ENCODE results near the gene CCDC24. TPM values are rescaled to one million over a fixed set of nuclear protein-coding genes. Genes with fewer than 3 reads are reported as not detected.

Gene CCDC24
- total and polyA plus RNA-seq, 7 experiments from 2014 or later: 0.40 to 2.9 (median 1.6) TPM; not detected in 1

GRCh38 chr1:44002606-44003157 lies 11.3 kb downstream of the CCDC24 start:
- no peak for DNase-seq
- ATAC-seq: no peak
- Histone ChIP-seq H3K4me1 (ENCODE audit: control insufficient read depth in 2 of 2, insufficient read depth in 2 of 2, low read length in 2 of 2) (no peaks in the 10 kb centered on the region), H3K27me3 (ENCODE audit: control insufficient read depth in 2 of 2, insufficient read depth in 2 of 2, low read length in 2 of 2) (peaks cover 0 to 2% of the 10 kb centered on the region in 2 donors), H3K27ac (ENCODE audit: low read depth, low read length) (no peak overlapping the region), H3K9me3 (ENCODE audit: control insufficient read depth in 2 of 3, low read length in 3 of 3) (no peaks in the 10 kb centered on the region), H3K4me3 (ENCODE audit: low read length) (no peak overlapping the region), H3K36me3 (ENCODE audit: control insufficient read depth in 2 of 3, insufficient read depth in 3 of 3, low read length in 3 of 3) (no peaks in the 10 kb centered on the region)
- Mint-ChIP-seq H3K4me1 (peaks cover 0 to 4% (median 0%) of the 10 kb centered on the region in 7 donors), H3K4me3 (no peak overlapping the region), H3K27me3 (peaks cover 0 to 4% (median 0%) of the 10 kb centered on the region in 5 donors), H3K36me3 (no peaks in the 10 kb centered on the region), H3K9me3 (no peaks in the 10 kb centered on the region), H3K27ac (no peak overlapping the region)
- ChIA-PET POLR2A (no interaction called here), CTCF (interaction anchor here (1.3 kb wide), 1 partner anchor 31 kb away, joined by 4 read pairs; no protein-coding TSS in a partner anchor)
- intact Hi-C loops (cut with micrococcal nuclease): no loop called here

- Mint-ChIP-seq H3K9me3 (no peaks in the 10 kb centered on the region), H3K27ac (peak overlapping the region in 1 of 9 donors; percentile 25), H3K4me3 (no peak overlapping the region), H3K27me3 (no peaks in the 10 kb centered on the region), H3K36me3 (no peaks in the 10 kb centered on the region), H3K4me1 (peaks cover 0 to 13% (median 8%) of the 10 kb centered on the region in 7 donors)
- H3K36me3 ChIP-seq (ENCODE audit: control insufficient read depth in 2 of 3, insufficient read depth in 3 of 3, low read length in 3 of 3): no peaks in the 10 kb centered on the region
- no peaks in the 10 kb centered on the region for H3K4me1 ChIP-seq (ENCODE audit: control insufficient read depth in 2 of 2, insufficient read depth in 2 of 2, low read length in 2 of 2)
- no peaks in the 10 kb centered on the region for H3K9me3 ChIP-seq (ENCODE audit: control insufficient read depth in 2 of 3, low read length in 3 of 3)
- intact Hi-C loops (cut with micrococcal nuclease): no loop called here
- H3K4me3 ChIP-seq (ENCODE audit: low read length): no peak overlapping the region
- ChIA-PET POLR2A (no interaction called here), CTCF (no interaction called here)
- no peak for DNase-seq
- no peaks in the 10 kb centered on the region for H3K27me3 ChIP-seq (ENCODE audit: control insufficient read depth in 2 of 2, insufficient read depth in 2 of 2, low read length in 2 of 2)
- H3K27ac ChIP-seq (ENCODE audit: low read depth, low read length): no peak overlapping the region
- ATAC-seq: no peak
Measured at GRCh38 chr1:44008259-44008658, 16.9 kb downstream of the CCDC24 start.

GRCh38 chr1:44010935-44011471 lies 19.6 kb downstream of the CCDC24 start:
- no peak overlapping the region for H3K4me3 Mint-ChIP-seq
- Histone ChIP-seq H3K4me3 (ENCODE audit: low read length) (no peak overlapping the region), H3K27ac (ENCODE audit: low read depth, low read length) (no peak overlapping the region), H3K27me3 (ENCODE audit: control insufficient read depth in 2 of 2, insufficient read depth in 2 of 2, low read length in 2 of 2) (no peaks in the 10 kb centered on the region), H3K9me3 (ENCODE audit: control insufficient read depth in 2 of 3, low read length in 3 of 3) (no peaks in the 10 kb centered on the region), H3K36me3 (ENCODE audit: control insufficient read depth in 2 of 3, insufficient read depth in 3 of 3, low read length in 3 of 3) (no peaks in the 10 kb centered on the region), H3K4me1 (ENCODE audit: control insufficient read depth in 2 of 2, insufficient read depth in 2 of 2, low read length in 2 of 2) (no peaks in the 10 kb centered on the region)
- H3K36me3 Mint-ChIP-seq: no peaks in the 10 kb centered on the region
- peaks cover 0 to 20% (median 8%) of the 10 kb centered on the region in 7 donors for H3K4me1 Mint-ChIP-seq
- H3K27me3 Mint-ChIP-seq: peaks cover 0 to 5% (median 0%) of the 10 kb centered on the region in 5 donors
- intact Hi-C loops (cut with micrococcal nuclease): no loop called here
- DNase-seq (no peak), ATAC-seq (no peak)
- ChIA-PET POLR2A (no interaction called here), CTCF (interaction anchor here (0.6 to 1.3 kb wide), 2 partner anchors 26 to 36 kb away, joined by 3 to 4 read pairs; no protein-coding TSS in a partner anchor)
- H3K9me3 Mint-ChIP-seq: no peaks in the 10 kb centered on the region
- no peak overlapping the region for H3K27ac Mint-ChIP-seq

- no peak overlapping the region for H3K4me3 ChIP-seq (ENCODE audit: low read length)
- no peak overlapping the region for H3K4me3 Mint-ChIP-seq
- intact Hi-C loops (cut with micrococcal nuclease): no loop called here
- no peaks in the 10 kb centered on the region for H3K9me3 Mint-ChIP-seq
- H3K27ac Mint-ChIP-seq: peak overlapping the region in 2 of 9 donors; percentile 51 to 82
- POLR2A ChIA-PET: no interaction called here
- H3K27ac ChIP-seq (ENCODE audit: low read depth, low read length): no peak overlapping the region
- H3K36me3 Mint-ChIP-seq: no peaks in the 10 kb centered on the region
- H3K36me3 ChIP-seq (ENCODE audit: control insufficient read depth in 2 of 3, insufficient read depth in 3 of 3, low read length in 3 of 3): no peaks in the 10 kb centered on the region
- H3K9me3 ChIP-seq (ENCODE audit: control insufficient read depth in 2 of 3, low read length in 3 of 3): no peaks in the 10 kb centered on the region
- CTCF ChIA-PET: interaction anchor here (0.6 kb wide), 1 partner anchor 23 kb away, joined by 3 read pairs; no protein-coding TSS in a partner anchor
- peaks cover 0 to 5% (median 0%) of the 10 kb centered on the region in 5 donors for H3K27me3 Mint-ChIP-seq
- DNase-seq: no peak
- H3K4me1 Mint-ChIP-seq: peaks cover 0 to 20% (median 8%) of the 10 kb centered on the region in 7 donors
- ATAC-seq: no peak
- H3K4me1 ChIP-seq (ENCODE audit: control insufficient read depth in 2 of 2, insufficient read depth in 2 of 2, low read length in 2 of 2): no peaks in the 10 kb centered on the region
- no peaks in the 10 kb centered on the region for H3K27me3 ChIP-seq (ENCODE audit: control insufficient read depth in 2 of 2, insufficient read depth in 2 of 2, low read length in 2 of 2)
Measured at GRCh38 chr1:44012404-44012803, 21.0 kb downstream of the CCDC24 start.

- peak; percentile 22 for ATAC-seq
- Histone ChIP-seq H3K27me3 (ENCODE audit: control insufficient read depth in 2 of 2, insufficient read depth in 2 of 2, low read length in 2 of 2) (no peaks in the 10 kb centered on the region), H3K4me3 (ENCODE audit: low read length) (no peak overlapping the region), H3K36me3 (ENCODE audit: control insufficient read depth in 2 of 3, insufficient read depth in 3 of 3, low read length in 3 of 3) (no peaks in the 10 kb centered on the region), H3K27ac (ENCODE audit: low read depth, low read length) (no peak overlapping the region), H3K4me1 (ENCODE audit: control insufficient read depth in 2 of 2, insufficient read depth in 2 of 2, low read length in 2 of 2) (no peaks in the 10 kb centered on the region), H3K9me3 (ENCODE audit: control insufficient read depth in 2 of 3, low read length in 3 of 3) (no peaks in the 10 kb centered on the region)
- peaks cover 0 to 20% (median 8%) of the 10 kb centered on the region in 7 donors for H3K4me1 Mint-ChIP-seq
- peaks cover 0 to 5% (median 0%) of the 10 kb centered on the region in 5 donors for H3K27me3 Mint-ChIP-seq
- intact Hi-C loops (cut with micrococcal nuclease): no loop called here
- H3K9me3 Mint-ChIP-seq: no peaks in the 10 kb centered on the region
- no peaks in the 10 kb centered on the region for H3K36me3 Mint-ChIP-seq
- ChIA-PET POLR2A (no interaction called here), CTCF (interaction anchor here (0.6 to 0.9 kb wide), 2 partner anchors 22 to 34 kb away, joined by 3 read pairs; no protein-coding TSS in a partner anchor)
- H3K27ac Mint-ChIP-seq: peak overlapping the region in 2 of 9 donors; percentile 51 to 82
- H3K4me3 Mint-ChIP-seq: no peak overlapping the region
- DNase-seq: peak in 1 of 9 donors; percentile 21
Measured at GRCh38 chr1:44012941-44013609, 21.7 kb downstream of the CCDC24 start.

- Histone ChIP-seq H3K27ac (ENCODE audit: low read depth, low read length) (no peak overlapping the region), H3K9me3 (ENCODE audit: control insufficient read depth in 2 of 3, low read length in 3 of 3) (no peaks in the 10 kb centered on the region), H3K27me3 (ENCODE audit: control insufficient read depth in 2 of 2, insufficient read depth in 2 of 2, low read length in 2 of 2) (no peaks in the 10 kb centered on the region), H3K4me3 (ENCODE audit: low read length) (no peak overlapping the region), H3K36me3 (ENCODE audit: control insufficient read depth in 2 of 3, insufficient read depth in 3 of 3, low read length in 3 of 3) (no peaks in the 10 kb centered on the region), H3K4me1 (ENCODE audit: control insufficient read depth in 2 of 2, insufficient read depth in 2 of 2, low read length in 2 of 2) (no peaks in the 10 kb centered on the region)
- Mint-ChIP-seq H3K9me3 (no peaks in the 10 kb centered on the region), H3K27me3 (peaks cover 0 to 5% (median 0%) of the 10 kb centered on the region in 5 donors), H3K27ac (peak overlapping the region in 2 of 9 donors; percentile 12 to 37), H3K36me3 (no peaks in the 10 kb centered on the region), H3K4me1 (peaks cover 0 to 20% (median 8%) of the 10 kb centered on the region in 7 donors), H3K4me3 (no peak overlapping the region)
- intact Hi-C loops (cut with micrococcal nuclease): no loop called here
- POLR2A ChIA-PET: interaction anchor here (0.7 kb wide), 1 partner anchor 62 kb away, joined by 3 read pairs; no protein-coding TSS in a partner anchor
- no peak for DNase-seq
- no peak for ATAC-seq
- CTCF ChIA-PET: interaction anchor here (0.7 to 0.9 kb wide), 2 partner anchors 20 to 33 kb away, joined by 3 read pairs; no protein-coding TSS in a partner anchor
Measured at GRCh38 chr1:44013949-44014348, 22.6 kb downstream of the CCDC24 start.

All from naive thymus-derived CD4-positive, alpha-beta T cell (primary cell).